GM21423 (cell line): Measurements from ENCODE around the gene SKAP2.

Source experiments
- ATAC-seq: cut with Tn5 transposase; IDR thresholded peaks from one replicate; pipeline ENCODE4 v1.9.1; 2021; ENCODE audit warnings: mild to moderate bottlenecking, moderate library complexity; ENCODE audit not compliant: unreplicated experiment

SKAP2 gene, protein sequence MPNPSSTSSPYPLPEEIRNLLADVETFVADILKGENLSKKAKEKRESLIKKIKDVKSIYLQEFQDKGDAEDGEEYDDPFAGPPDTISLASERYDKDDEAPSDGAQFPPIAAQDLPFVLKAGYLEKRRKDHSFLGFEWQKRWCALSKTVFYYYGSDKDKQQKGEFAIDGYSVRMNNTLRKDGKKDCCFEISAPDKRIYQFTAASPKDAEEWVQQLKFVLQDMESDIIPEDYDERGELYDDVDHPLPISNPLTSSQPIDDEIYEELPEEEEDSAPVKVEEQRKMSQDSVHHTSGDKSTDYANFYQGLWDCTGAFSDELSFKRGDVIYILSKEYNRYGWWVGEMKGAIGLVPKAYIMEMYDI

GRCh38 chr7:26864309-26865093, at the start of gene SKAP2:
Gene SKAP2 (minus strand): TSS chr7:26864590. CDS start chr7:26864429, 161 bp downstream.
- ATAC-seq: peak; percentile 88

DNA sequence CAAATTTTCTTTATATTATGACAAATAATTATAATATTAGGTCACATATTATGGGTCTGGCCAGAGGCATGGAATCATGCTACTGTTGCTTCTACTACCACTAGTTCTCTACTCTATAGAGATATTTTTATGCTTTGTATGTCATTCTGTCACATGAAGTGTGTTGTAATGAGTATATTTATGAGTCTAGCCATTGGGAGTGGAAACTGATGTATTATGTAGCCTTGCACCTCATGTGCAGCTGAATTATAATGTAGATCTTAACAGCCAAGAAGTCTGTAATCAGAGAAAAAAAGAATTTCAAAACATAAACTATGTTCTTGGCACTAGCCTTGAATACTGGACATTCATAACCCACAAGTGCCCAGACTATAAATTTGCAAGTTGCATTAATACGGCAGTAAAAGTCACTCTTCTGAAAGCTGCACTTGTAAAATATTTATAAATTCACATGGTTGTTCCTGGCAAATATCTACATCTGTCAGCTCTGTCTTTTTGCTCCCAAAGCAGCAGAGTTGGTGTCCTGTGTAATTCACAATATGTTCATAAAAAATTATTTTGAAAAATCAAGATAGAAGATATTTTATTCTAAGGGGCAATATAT, 48.6 kb upstream of the SKAP2 start:
- no peak for ATAC-seq

- ATAC-seq: no peak
Observed at GRCh38 chr7:26912338-26912737, 47.9 kb upstream of the SKAP2 start.

DNA sequence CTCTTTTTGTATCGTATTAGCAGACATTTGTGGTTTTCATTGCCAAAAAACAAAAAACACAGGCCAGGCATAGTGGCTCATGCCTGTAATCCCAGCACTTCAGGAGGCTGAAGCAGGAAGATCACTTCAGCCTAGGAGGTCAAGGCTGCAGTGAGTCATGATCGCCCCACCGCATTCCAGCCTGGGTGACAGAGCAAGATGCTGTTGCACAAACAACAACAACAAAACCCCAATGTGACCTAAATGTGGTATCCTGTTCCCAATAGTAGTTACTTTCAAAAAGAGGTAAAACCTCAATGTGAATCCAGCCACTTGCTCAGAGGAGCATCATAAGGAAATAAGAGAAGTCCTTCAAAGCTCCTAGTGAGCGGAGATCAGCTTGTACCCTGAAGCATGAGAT, 45.8 kb upstream of the SKAP2 start:
- no peak for ATAC-seq

- ATAC-seq: no peak
Observed at GRCh38 chr7:26900251-26900650, 35.9 kb upstream of the SKAP2 start.

DNA sequence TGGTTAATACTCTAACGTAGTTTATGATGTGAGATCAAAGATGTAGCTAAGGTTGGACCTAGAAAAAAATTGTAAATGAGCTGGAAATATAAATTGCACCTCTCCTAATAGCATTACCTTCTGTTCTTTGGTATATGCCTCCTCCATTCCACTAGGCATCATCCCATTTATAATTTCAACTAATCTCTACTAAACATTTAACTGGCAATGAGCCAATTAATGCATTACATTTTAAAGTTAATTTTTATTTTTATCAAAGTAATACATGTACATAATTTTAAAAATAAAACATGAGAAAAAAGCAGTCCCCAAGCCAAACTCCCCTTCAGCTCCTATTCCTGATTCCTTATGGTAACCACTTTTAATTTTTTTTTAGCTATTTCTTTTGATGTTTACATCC, 35.1 kb upstream of the SKAP2 start:
- no peak for ATAC-seq

- no peak for ATAC-seq
Observed at GRCh38 chr7:26898891-26899290, 34.5 kb upstream of the SKAP2 start.

GRCh38 chr7:26897928-26898327, 33.5 kb upstream of the SKAP2 start:
- ATAC-seq: no peak

GRCh38 chr7:26891400-26892350, 27.3 kb upstream of the SKAP2 start:
- ATAC-seq: peak; percentile 51

DNA sequence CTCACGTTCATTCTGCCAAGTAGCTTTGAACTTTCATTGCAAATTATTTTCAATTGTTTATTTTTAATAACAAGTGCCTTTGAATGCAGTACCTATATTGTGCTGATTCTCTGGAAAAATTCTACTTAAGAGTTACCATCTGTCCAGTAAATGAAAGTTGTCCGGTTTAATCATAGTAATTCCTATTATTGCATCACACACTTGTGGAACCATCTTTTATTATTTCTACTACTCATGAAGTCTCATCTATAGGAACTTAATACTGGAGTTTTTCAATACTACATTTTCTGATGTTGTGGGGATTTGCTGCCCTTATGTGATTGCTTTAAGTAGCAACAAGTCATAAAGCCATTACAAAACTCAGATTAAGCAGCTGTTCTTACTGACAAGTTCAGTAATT, 16.5 kb upstream of the SKAP2 start:
- no peak for ATAC-seq

DNA sequence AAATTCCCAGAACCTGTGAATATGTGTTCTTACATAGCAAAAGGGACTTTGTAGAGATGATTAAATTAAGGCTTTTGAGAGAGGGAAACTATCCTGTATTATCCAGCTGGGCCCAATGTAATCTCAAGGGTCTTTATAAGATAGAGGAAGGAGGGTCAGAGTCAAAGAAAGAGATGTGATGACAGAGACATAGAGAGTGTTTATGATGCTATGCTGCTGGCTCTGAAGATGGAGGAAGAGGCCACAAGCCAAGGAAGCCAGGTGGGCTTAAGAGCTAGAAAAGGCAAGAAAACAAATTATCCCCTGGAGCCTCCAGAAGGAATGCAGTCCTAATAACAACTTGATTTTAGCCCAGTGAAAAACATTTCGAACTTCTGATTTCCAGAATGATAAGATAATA, 15.3 kb upstream of the SKAP2 start:
- no peak for ATAC-seq

GRCh38 chr7:26868841-26869495, 4.6 kb upstream of the SKAP2 start:
- no peak for ATAC-seq

DNA sequence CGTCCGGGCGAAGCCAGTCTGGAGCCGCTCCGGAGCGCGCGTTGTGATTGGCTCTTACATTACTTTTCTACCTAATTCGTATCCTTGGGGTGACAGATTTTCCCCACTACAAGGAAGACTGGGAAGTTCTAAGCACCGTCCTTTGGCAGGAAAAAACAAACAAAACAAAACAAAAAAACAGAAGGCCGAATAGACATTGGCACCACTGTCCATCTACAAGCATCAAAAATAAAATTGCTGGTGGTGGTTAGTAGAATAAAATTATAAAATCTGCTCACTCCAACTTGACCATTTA, 651 bp upstream of the SKAP2 start:
- ATAC-seq: peak; percentile 28

GRCh38 chr7:26863518-26864308, 677 bp downstream of the SKAP2 start:
- ATAC-seq: peak; percentile 27

DNA sequence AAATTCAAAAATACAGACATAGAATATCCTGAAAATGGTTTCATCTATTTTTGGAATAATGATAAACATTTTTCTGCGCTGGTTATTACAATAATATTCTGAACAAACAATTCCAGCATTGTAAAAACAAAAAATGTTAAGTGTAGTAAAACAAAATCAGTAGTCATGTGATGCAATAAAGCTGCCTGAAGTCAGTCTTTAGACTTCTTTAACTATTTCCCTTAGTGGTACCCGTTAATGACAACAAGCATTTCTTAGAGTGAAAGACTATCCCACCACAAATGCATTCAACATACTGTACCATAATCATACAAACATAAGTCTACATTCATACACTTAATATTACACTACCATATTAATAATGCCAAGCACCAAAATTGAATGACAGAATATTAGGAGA, 1.6 kb downstream of the SKAP2 start:
- ATAC-seq: no peak

- no peak for ATAC-seq
Observed at GRCh38 chr7:26861050-26861449, 3.3 kb downstream of the SKAP2 start.

DNA sequence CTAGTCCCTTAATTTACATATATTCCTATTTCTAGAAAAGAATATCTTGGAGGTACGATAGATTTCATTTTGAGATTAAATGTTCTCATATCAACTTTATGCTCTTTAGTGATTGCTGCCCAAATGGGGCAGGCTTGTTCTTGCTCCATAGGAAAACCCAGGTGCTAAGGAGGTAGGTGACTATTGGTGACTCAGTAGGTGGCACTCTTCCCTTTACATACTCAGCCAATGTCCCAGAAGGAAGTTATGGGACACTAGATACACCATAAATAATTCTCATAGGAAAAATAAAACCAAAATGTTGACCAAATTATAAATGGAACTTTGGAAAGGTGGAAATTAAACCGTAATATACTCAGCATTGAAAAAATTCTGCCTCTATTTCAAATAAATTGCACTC, 4.0 kb downstream of the SKAP2 start:
- no peak for ATAC-seq

DNA sequence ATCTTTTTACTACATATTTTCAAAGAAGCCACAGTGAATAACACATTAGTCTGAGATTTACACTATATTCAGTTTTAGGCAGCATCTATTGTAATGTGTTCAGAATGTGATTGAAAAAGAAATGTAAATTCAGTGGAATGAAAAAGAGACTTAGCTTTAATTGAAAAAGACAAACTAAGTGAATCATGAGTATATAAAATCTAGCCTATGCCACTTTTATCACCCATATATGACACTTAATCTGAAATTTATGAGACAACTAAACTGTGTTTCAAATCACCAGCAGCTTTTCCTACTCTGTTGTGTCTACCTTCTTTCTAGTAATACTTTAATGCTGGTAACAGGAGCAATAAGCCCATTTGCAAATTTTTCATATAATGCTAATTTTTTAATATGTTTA, 4.7 kb downstream of the SKAP2 start:
- no peak for ATAC-seq

DNA sequence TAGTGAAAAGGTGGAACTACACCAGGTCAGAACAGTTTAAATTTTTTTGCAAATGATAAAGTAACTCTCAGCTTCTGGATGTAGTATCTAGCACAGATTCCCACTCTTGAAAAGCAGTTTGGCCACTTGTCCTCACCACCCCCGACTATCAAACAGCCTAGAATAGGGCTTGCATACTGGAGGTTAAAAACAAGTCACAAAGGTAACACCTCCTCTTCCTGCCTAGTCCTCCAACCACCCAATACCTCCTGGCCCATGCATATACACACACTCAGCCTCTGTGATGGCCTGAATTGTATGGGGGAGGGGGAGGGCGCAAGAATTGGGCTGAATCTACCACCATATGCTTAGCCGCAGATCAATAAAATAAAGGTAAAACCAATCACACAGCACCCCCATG, 5.7 kb downstream of the SKAP2 start:
- no peak for ATAC-seq

DNA sequence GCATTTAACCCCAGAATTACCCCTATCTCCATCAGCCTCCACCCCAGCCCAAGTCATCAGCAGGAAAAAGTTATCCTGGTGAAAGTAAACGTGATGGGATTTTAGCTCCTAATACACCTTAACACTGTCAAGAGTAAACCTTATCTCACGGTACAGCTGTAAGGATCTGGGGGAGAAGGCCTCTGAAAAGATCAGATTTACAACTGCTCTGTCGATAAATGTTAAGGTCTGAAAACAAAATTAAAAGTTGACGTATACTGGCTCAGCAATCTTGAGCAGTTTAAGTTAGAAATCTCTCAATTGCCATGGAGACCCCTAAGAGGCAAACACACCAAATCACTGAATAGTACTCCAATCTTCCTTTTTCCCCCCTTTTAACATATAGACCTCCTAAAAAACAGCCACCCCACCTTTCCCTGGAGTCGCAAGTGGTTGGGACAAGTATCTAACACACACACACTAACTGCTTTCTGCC, 6.1 kb downstream of the SKAP2 start:
- no peak for ATAC-seq
